Measurements from ENCODE around the gene CDC42BPB. TPM values are rescaled to one million over a fixed set of nuclear protein-coding genes. Genes with fewer than 3 reads are reported as not detected.

The CDC42BPB gene
- total RNA-seq, 3 donors from 2014 or later (not counting 1 experiment from before 2014, with no cell fraction given), result 0.86 to 2.3 (median 2.0) TPM

- whole genome bisulfite sequencing (ENCODE audit: insufficient coverage), result 96% methylated on average over 29 of the region's 29 CpGs
Measured at GRCh38 chr14:102908766-102909455, 148.4 kb downstream of the CDC42BPB start.

GRCh38 chr14:102907980-102908730, 149.2 kb downstream of the CDC42BPB start:
- Histone ChIP-seq H3K9me3 (ENCODE audit: control insufficient read depth, insufficient read depth, low read length) (no peaks in the 10 kb centered on the region), H3K4me1 (ENCODE audit: control insufficient read depth, insufficient read depth, low read length) (peaks cover 6% of the 10 kb centered on the region), H3K27ac (ENCODE audit: low read length) (no peak overlapping the region), H3K36me3 (ENCODE audit: control insufficient read depth, insufficient read depth, low read length) (peaks cover 22% of the 10 kb centered on the region), H3K27me3 (ENCODE audit: control insufficient read depth, insufficient read depth, low read length) (no peaks in the 10 kb centered on the region), H3K4me3 (ENCODE audit: low read length) (no peak overlapping the region)
- DNase-seq, result no peak
- intact Hi-C loops (cut with micrococcal nuclease), result no loop called here
- Mint-ChIP-seq H3K4me1 (peaks cover 9% of the 10 kb centered on the region in 2 donors), H3K36me3 (peaks cover 3% of the 10 kb centered on the region), H3K4me3 (no peak overlapping the region), H3K9me3 (no peaks in the 10 kb centered on the region), H3K27ac (no peak overlapping the region), H3K27me3 (ENCODE audit: low read depth in 2 of 2) (no peaks in the 10 kb centered on the region)
- no peak for TF ChIP-seq CTCF (IDR thresholded peaks at IDR 0.05)
- WGBS (ENCODE audit: insufficient coverage), result 96% methylated on average over 23 of the region's 23 CpGs
- ATAC-seq, result no peak

More at GRCh38 chr14:102908766-102909455, 148.4 kb downstream of the CDC42BPB start:
- no peak overlapping the region for H3K4me3 Mint-ChIP-seq
- intact Hi-C loops (cut with micrococcal nuclease), result no loop called here
- H3K9me3 ChIP-seq (ENCODE audit: control insufficient read depth, insufficient read depth, low read length), result no peaks in the 10 kb centered on the region
- DNase-seq (no peak), ATAC-seq (no peak)
- TF ChIP-seq CTCF (IDR thresholded peaks at IDR 0.05), result no peak
- no peaks in the 10 kb centered on the region for H3K27me3 ChIP-seq (ENCODE audit: control insufficient read depth, insufficient read depth, low read length)
- peaks cover 6% of the 10 kb centered on the region for H3K4me1 ChIP-seq (ENCODE audit: control insufficient read depth, insufficient read depth, low read length)
- H3K4me3 ChIP-seq (ENCODE audit: low read length), result no peak overlapping the region
- no peaks in the 10 kb centered on the region for H3K27me3 Mint-ChIP-seq (ENCODE audit: low read depth in 2 of 2)
- no peaks in the 10 kb centered on the region for H3K9me3 Mint-ChIP-seq
- H3K27ac Mint-ChIP-seq, result no peak overlapping the region
- H3K27ac ChIP-seq (ENCODE audit: low read length), result no peak overlapping the region
- peaks cover 1 to 2% of the 10 kb centered on the region in 2 donors for H3K4me1 Mint-ChIP-seq
- peaks cover 17% of the 10 kb centered on the region for H3K36me3 ChIP-seq (ENCODE audit: control insufficient read depth, insufficient read depth, low read length)
- H3K36me3 Mint-ChIP-seq, result no peaks in the 10 kb centered on the region

- Mint-ChIP-seq H3K4me3 (no peak overlapping the region), H3K9me3 (no peaks in the 10 kb centered on the region), H3K27me3 (ENCODE audit: low read depth in 2 of 2) (no peaks in the 10 kb centered on the region), H3K36me3 (peaks cover 7% of the 10 kb centered on the region), H3K27ac (no peak overlapping the region), H3K4me1 (peaks cover 16 to 17% of the 10 kb centered on the region in 2 donors)
- TF ChIP-seq CTCF (IDR thresholded peaks at IDR 0.05), result no peak
- H3K27ac ChIP-seq (ENCODE audit: low read length), result no peak overlapping the region
- intact Hi-C loops (cut with micrococcal nuclease), result no loop called here
- H3K36me3 ChIP-seq (ENCODE audit: control insufficient read depth, insufficient read depth, low read length), result peaks cover 23% of the 10 kb centered on the region
- WGBS (ENCODE audit: insufficient coverage), result 86% methylated on average over 33 of the region's 33 CpGs
- no peak overlapping the region for H3K4me3 ChIP-seq (ENCODE audit: low read length)
- ATAC-seq, result no peak
- H3K9me3 ChIP-seq (ENCODE audit: control insufficient read depth, insufficient read depth, low read length), result no peaks in the 10 kb centered on the region
- peaks cover 14% of the 10 kb centered on the region for H3K4me1 ChIP-seq (ENCODE audit: control insufficient read depth, insufficient read depth, low read length)
- H3K27me3 ChIP-seq (ENCODE audit: control insufficient read depth, insufficient read depth, low read length), result no peaks in the 10 kb centered on the region
- no peak for DNase-seq
Measured at GRCh38 chr14:102907303-102907844, 150.0 kb downstream of the CDC42BPB start.
